GM23338 (cell line): ENCODE results near the gene GADD45A. TPM values are rescaled to one million over a fixed set of nuclear protein-coding genes. Genes with fewer than 3 reads are reported as not detected.

Experiments
- ATAC-seq: fragments of 200-7000 bp; cut with Tn5 transposase; 3 replicates; pipeline ENCODE4 v1.9.1; 2020
- DNase-seq: peaks from one replicate; pipeline ENCODE4 v3.0.0-alpha.2; 2015; ENCODE audit warnings: low spot score
- H2AFZ ChIP-seq: fragments of 200-600 bp; sonication (generic); 2 replicates; pipeline ENCODE4 v1.8.0; 2016; ENCODE audit warnings: antibody characterized with exemption, mild to moderate bottlenecking, moderate library complexity
- H3F3A ChIP-seq: fragments of 200-600 bp; sonication (generic); replicated peaks from 2 replicates; pipeline ENCODE4 v1.8.0; 2017; ENCODE audit warnings: antibody characterized with exemption, mixed run types, low read depth
- H3K27ac ChIP-seq: fragments of 200-600 bp; sonication (generic); 2 replicates; pipeline ENCODE4 v1.6.1; 2016; ENCODE audit warnings: low read depth
- H3K27me3 ChIP-seq: fragments of 200-600 bp; sonication (generic); 2 replicates; pipeline ENCODE4 v1.8.0; 2016; ENCODE audit warnings: mild to moderate bottlenecking, mixed run types, moderate library complexity; ENCODE audit not compliant: insufficient read depth
- H3K36me3 ChIP-seq: fragments of 200-600 bp; sonication (generic); 2 replicates; pipeline ENCODE4 v1.8.0; 2016; ENCODE audit warnings: mild to moderate bottlenecking; ENCODE audit not compliant: insufficient read depth
- H3K4me1 ChIP-seq: fragments of 200-600 bp; sonication (generic); 2 replicates; pipeline ENCODE4 v1.8.0; 2016; ENCODE audit warnings: mild to moderate bottlenecking, moderate library complexity; ENCODE audit not compliant: insufficient read depth
- H3K4me2 ChIP-seq: fragments of 200-600 bp; sonication (generic); 2 replicates; pipeline ENCODE4 v1.7.1; 2017; ENCODE audit warnings: mixed run types
- H3K4me3 ChIP-seq: fragments of 200-600 bp; sonication (generic); 2 replicates; pipeline ENCODE4 v1.6.1; 2016; ENCODE audit warnings: mixed run types
- H3K79me2 ChIP-seq: fragments of 200-600 bp; sonication (generic); replicated peaks from 2 replicates; pipeline ENCODE4 v1.8.0; 2017; ENCODE audit warnings: mild to moderate bottlenecking; ENCODE audit not compliant: insufficient read depth
- H3K9me2 ChIP-seq: fragments of 200-600 bp; sonication (generic); 2 replicates; pipeline ENCODE4 v1.8.0; 2017; ENCODE audit not compliant: insufficient read depth
- H4K20me1 ChIP-seq: fragments of 200-600 bp; sonication (generic); replicated peaks from 2 replicates; pipeline ENCODE4 v1.8.0; 2017; ENCODE audit warnings: mild to moderate bottlenecking; ENCODE audit not compliant: insufficient read depth
- H3K27ac Mint-ChIP-seq: 2 replicates; pipeline ENCODE4 v1.8.0; 2020; ENCODE audit warnings: inconsistent platforms, mild to moderate bottlenecking, moderate library complexity, mixed read lengths
- H3K27me3 Mint-ChIP-seq: 3 replicates; pipeline ENCODE4 v1.8.0; 2022; ENCODE audit warnings: low read depth, mild to moderate bottlenecking, moderate library complexity, mixed read lengths, inconsistent platforms; ENCODE audit not compliant: insufficient read depth, poor library complexity
- H3K36me3 Mint-ChIP-seq: 3 replicates; pipeline ENCODE4 v1.8.0; 2021; ENCODE audit warnings: low read depth, mild to moderate bottlenecking, inconsistent platforms, moderate library complexity, mixed read lengths
- H3K4me1 Mint-ChIP-seq: 3 replicates; pipeline ENCODE4 v1.8.0; 2020; ENCODE audit warnings: mild to moderate bottlenecking, inconsistent platforms, mixed read lengths
- H3K4me3 Mint-ChIP-seq: 3 replicates; pipeline ENCODE4 v1.8.0; 2021; ENCODE audit warnings: moderate library complexity, mild to moderate bottlenecking, inconsistent platforms, mixed read lengths
- H3K9me3 Mint-ChIP-seq: 3 replicates; pipeline ENCODE4 v1.8.0; 2020; ENCODE audit warnings: moderate library complexity, mild to moderate bottlenecking, inconsistent platforms, mixed read lengths
- CREB1 ChIP-seq: fragments of 250-450 bp; sonication (Bioruptor Pico); IDR thresholded peaks from 2 replicates; pipeline ENCODE4 v1.5.0; 2020; ENCODE audit warnings: low read depth, mild to moderate bottlenecking, moderate library complexity
- ETS1 ChIP-seq: IDR thresholded peaks from 2 replicates; pipeline ENCODE4 v1.6.1; 2016; ENCODE audit warnings: antibody characterized with exemption
- EZH2 ChIP-seq: fragments of 200-600 bp; sonication (generic); IDR thresholded peaks from one replicate; pipeline ENCODE4 v1.8.0; 2017; ENCODE audit warnings: antibody characterized with exemption, mild to moderate bottlenecking, low read depth; ENCODE audit not compliant: unreplicated experiment
- EZH2phosphoT487 ChIP-seq: fragments of 200-600 bp; sonication (generic); IDR thresholded peaks from one replicate; pipeline ENCODE4 v1.8.1; 2018; ENCODE audit warnings: antibody characterized with exemption; ENCODE audit not compliant: unreplicated experiment
- POLR2AphosphoS5 ChIP-seq: IDR thresholded peaks from 2 replicates; pipeline ENCODE4 v1.6.1; 2016; ENCODE audit warnings: antibody characterized with exemption, low read depth
- REST ChIP-seq: IDR thresholded peaks from one replicate; pipeline ENCODE4 v1.6.1; 2018; ENCODE audit warnings: antibody characterized with exemption; ENCODE audit not compliant: unreplicated experiment
- STAT1 ChIP-seq: IDR thresholded peaks from one replicate; pipeline ENCODE4 v1.6.1; 2016; ENCODE audit warnings: antibody characterized with exemption; ENCODE audit not compliant: unreplicated experiment
- ZNF114 ChIP-seq: fragments of 250-450 bp; sonication (Bioruptor Pico); IDR thresholded peaks from 2 replicates; pipeline ENCODE4 v1.5.0; 2020; ENCODE audit warnings: mild to moderate bottlenecking, moderate library complexity
- ZNF331 ChIP-seq: fragments of 250-450 bp; sonication (Bioruptor Pico); IDR thresholded peaks from 2 replicates; pipeline ENCODE4 v1.5.0; 2020; ENCODE audit warnings: low read depth, mild to moderate bottlenecking, moderate library complexity
- polyA plus RNA-seq: library from polyadenylated mRNA; unstranded; fragments of >200 nt; fragmentation: Nextera tagmentation; extraction: Ambion mirVana; gene quantifications from 2 replicates; pipeline ENCODE4 v1.2.1, GENCODE V29; 2016
- total RNA-seq: library from RNA; depleted of rRNA; stranded (reverse); fragments of >200 nt; shearing (Covaris generic); gene quantifications from 2 replicates; pipeline ENCODE4 v1.2.3, GENCODE V29; 2014
- TF ChIP-seq, protein P1 (sequence below): fragments of 250-450 bp; sonication (Bioruptor Pico); IDR thresholded peaks from 2 replicates; pipeline ENCODE4 v1.5.0; 2020; ENCODE audit warnings: mild to moderate bottlenecking, moderate library complexity
- TF ChIP-seq, protein P2 (sequence below), 2 experiments: fragments of 200-600 bp in 1 of 2; sonication (generic) in 1 of 2; conservative IDR thresholded peaks; 2 replicates each; pipeline versions ENCODE4 v1.5.1 to v1.6.1; 2016 to 2017; ENCODE audit warnings: antibody characterized with exemption in 2 of 2, low read depth in 2 of 2, mild to moderate bottlenecking in 2 of 2, moderate library complexity in 1 of 2

GADD45A gene
- total and polyA plus RNA-seq, 2 experiments from 2014 or later: 25.9 to 39.5 TPM

GRCh38 chr1:67736750-67737149 is 51.7 kb downstream of the GADD45A start (continued):
- TF ChIP-seq, protein P1, sequence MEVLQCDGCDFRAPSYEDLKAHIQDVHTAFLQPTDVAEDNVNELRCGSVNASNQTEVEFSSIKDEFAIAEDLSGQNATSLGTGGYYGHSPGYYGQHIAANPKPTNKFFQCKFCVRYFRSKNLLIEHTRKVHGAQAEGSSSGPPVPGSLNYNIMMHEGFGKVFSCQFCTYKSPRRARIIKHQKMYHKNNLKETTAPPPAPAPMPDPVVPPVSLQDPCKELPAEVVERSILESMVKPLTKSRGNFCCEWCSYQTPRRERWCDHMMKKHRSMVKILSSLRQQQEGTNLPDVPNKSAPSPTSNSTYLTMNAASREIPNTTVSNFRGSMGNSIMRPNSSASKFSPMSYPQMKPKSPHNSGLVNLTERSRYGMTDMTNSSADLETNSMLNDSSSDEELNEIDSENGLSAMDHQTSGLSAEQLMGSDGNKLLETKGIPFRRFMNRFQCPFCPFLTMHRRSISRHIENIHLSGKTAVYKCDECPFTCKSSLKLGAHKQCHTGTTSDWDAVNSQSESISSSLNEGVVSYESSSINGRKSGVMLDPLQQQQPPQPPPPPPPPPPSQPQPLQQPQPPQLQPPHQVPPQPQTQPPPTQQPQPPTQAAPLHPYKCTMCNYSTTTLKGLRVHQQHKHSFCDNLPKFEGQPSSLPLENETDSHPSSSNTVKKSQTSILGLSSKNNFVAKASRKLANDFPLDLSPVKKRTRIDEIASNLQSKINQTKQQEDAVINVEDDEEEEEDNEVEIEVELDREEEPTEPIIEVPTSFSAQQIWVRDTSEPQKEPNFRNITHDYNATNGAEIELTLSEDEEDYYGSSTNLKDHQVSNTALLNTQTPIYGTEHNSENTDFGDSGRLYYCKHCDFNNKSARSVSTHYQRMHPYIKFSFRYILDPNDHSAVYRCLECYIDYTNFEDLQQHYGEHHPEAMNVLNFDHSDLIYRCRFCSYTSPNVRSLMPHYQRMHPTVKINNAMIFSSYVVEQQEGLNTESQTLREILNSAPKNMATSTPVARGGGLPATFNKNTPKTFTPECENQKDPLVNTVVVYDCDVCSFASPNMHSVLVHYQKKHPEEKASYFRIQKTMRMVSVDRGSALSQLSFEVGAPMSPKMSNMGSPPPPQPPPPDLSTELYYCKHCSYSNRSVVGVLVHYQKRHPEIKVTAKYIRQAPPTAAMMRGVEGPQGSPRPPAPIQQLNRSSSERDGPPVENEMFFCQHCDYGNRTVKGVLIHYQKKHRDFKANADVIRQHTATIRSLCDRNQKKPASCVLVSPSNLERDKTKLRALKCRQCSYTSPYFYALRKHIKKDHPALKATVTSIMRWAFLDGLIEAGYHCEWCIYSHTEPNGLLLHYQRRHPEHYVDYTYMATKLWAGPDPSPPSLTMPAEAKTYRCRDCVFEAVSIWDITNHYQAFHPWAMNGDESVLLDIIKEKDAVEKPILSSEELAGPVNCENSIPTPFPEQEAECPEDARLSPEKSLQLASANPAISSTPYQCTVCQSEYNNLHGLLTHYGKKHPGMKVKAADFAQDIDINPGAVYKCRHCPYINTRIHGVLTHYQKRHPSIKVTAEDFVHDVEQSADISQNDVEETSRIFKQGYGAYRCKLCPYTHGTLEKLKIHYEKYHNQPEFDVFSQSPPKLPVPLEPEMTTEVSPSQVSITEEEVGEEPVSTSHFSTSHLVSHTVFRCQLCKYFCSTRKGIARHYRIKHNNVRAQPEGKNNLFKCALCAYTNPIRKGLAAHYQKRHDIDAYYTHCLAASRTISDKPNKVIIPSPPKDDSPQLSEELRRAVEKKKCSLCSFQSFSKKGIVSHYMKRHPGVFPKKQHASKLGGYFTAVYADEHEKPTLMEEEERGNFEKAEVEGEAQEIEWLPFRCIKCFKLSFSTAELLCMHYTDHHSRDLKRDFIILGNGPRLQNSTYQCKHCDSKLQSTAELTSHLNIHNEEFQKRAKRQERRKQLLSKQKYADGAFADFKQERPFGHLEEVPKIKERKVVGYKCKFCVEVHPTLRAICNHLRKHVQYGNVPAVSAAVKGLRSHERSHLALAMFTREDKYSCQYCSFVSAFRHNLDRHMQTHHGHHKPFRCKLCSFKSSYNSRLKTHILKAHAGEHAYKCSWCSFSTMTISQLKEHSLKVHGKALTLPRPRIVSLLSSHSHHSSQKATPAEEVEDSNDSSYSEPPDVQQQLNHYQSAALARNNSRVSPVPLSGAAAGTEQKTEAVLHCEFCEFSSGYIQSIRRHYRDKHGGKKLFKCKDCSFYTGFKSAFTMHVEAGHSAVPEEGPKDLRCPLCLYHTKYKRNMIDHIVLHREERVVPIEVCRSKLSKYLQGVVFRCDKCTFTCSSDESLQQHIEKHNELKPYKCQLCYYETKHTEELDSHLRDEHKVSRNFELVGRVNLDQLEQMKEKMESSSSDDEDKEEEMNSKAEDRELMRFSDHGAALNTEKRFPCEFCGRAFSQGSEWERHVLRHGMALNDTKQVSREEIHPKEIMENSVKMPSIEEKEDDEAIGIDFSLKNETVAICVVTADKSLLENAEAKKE: no peak
- no peak for TF ChIP-seq EZH2
- TF ChIP-seq EZH2phosphoT487: no peak
- TF ChIP-seq STAT1: no peak

DNA sequence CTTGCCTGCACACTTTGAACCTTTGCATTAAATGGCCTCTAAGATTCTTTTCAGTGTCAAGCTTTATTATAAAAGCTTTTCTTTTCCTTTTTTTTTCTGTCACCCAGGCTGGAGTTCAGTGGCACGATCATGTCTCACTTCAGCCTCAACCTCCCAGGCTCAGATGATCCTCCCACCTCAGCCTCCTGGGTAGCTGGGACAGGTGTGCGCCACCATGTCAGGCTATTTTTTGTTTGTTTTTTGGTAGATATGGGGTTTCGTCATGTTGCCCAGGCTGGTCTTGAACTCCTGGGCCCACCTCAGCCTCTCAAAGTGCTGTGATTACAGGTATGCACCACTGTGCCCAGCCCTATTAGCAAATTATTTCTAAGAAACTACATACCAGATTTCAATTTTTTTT is 52.9 kb downstream of the GADD45A start:
- H3K4me3 Mint-ChIP-seq: no peak overlapping the region
- Histone ChIP-seq H3K36me3 (no peaks in the 10 kb centered on the region), H3K27ac (no peak overlapping the region), H2AFZ (no peak overlapping the region), H4K20me1 (no peaks in the 10 kb centered on the region), H3K27me3 (no peaks in the 10 kb centered on the region), H3K4me2 (no peak overlapping the region), H3K4me1 (peaks cover 21% of the 10 kb centered on the region), H3K9me2 (no peaks in the 10 kb centered on the region), H3K4me3 (no peak overlapping the region), H3K79me2 (no peaks in the 10 kb centered on the region), H3F3A (no peaks in the 10 kb centered on the region)
- no peaks in the 10 kb centered on the region for H3K36me3 Mint-ChIP-seq
- H3K9me3 Mint-ChIP-seq: no peaks in the 10 kb centered on the region
- H3K27me3 Mint-ChIP-seq: peaks cover 2% of the 10 kb centered on the region
- H3K4me1 Mint-ChIP-seq: peaks cover 31% of the 10 kb centered on the region
- no peak overlapping the region for H3K27ac Mint-ChIP-seq
- DNase-seq (no peak), ATAC-seq (no peak)
- TF ChIP-seq REST (no peak), ETS1 (no peak), ZNF114 (CRISPR knock-in tag) (no peak), CREB1 (CRISPR knock-in tag) (no peak), POLR2AphosphoS5 (no peak), ZNF331 (CRISPR knock-in tag) (no peak)
- TF ChIP-seq, protein P2, sequence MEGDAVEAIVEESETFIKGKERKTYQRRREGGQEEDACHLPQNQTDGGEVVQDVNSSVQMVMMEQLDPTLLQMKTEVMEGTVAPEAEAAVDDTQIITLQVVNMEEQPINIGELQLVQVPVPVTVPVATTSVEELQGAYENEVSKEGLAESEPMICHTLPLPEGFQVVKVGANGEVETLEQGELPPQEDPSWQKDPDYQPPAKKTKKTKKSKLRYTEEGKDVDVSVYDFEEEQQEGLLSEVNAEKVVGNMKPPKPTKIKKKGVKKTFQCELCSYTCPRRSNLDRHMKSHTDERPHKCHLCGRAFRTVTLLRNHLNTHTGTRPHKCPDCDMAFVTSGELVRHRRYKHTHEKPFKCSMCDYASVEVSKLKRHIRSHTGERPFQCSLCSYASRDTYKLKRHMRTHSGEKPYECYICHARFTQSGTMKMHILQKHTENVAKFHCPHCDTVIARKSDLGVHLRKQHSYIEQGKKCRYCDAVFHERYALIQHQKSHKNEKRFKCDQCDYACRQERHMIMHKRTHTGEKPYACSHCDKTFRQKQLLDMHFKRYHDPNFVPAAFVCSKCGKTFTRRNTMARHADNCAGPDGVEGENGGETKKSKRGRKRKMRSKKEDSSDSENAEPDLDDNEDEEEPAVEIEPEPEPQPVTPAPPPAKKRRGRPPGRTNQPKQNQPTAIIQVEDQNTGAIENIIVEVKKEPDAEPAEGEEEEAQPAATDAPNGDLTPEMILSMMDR (conservative IDR thresholded peaks at IDR 0.05; ENCODE audit: low read depth in 2 of 2): no peak
